HL-60 (cell line): ENCODE results near the gene CATSPERB.

Experiments used
- DNase-seq, 2 experiments: peaks; one replicate each; pipeline ENCODE4 v3.0.0-alpha.2; 2010 to 2020; ENCODE audit warnings: low read depth in 1 of 2, low spot score in 1 of 2
- H3K27ac ChIP-seq: fragments of 250-450 bp; sonication (Bioruptor Pico); replicated peaks from 2 replicates; pipeline ENCODE4 v1.5.1; 2020; ENCODE audit warnings: mild to moderate bottlenecking, moderate library complexity
- H3K27me3 ChIP-seq: fragments of 250-450 bp; sonication (Bioruptor Pico); 2 replicates; pipeline ENCODE4 v1.5.1; 2021; ENCODE audit warnings: mild to moderate bottlenecking, moderate library complexity; ENCODE audit not compliant: insufficient read depth, poor library complexity, severe bottlenecking
- H3K4me3 ChIP-seq: replicated peaks from 2 replicates; pipeline ENCODE4 v1.5.1; 2011; ENCODE audit warnings: mild to moderate bottlenecking, control low read depth, low read length; ENCODE audit not compliant: insufficient read depth
- CTCF ChIP-seq: IDR thresholded peaks from one replicate; pipeline ENCODE4 v1.5.1; 2011; ENCODE audit warnings: low read length, control low read depth, inconsistent platforms; ENCODE audit not compliant: insufficient read depth
- GABPA ChIP-seq: IDR thresholded peaks from 2 replicates; pipeline ENCODE4 v1.6.1; 2012; ENCODE audit warnings: low read depth
- POLR2AphosphoS5 ChIP-seq: IDR thresholded peaks from 2 replicates; pipeline ENCODE4 v1.6.1; 2012; ENCODE audit warnings: low read depth
- REST ChIP-seq: IDR thresholded peaks from 2 replicates; pipeline ENCODE4 v1.6.1; 2012; ENCODE audit warnings: low read depth; ENCODE audit not compliant: insufficient replicate concordance
- SPI1 ChIP-seq: IDR thresholded peaks from 2 replicates; pipeline ENCODE4 v1.6.1; 2012; ENCODE audit warnings: low read depth, mild to moderate bottlenecking, borderline replicate concordance

Gene CATSPERB

GRCh38 chr14:91723501-91723900 lies 8.4 kb downstream of the CATSPERB start:
- no peak overlapping the region for H3K4me3 ChIP-seq
- H3K27me3 ChIP-seq, result peaks cover 3% of the 10 kb centered on the region
- no peak overlapping the region for H3K27ac ChIP-seq
- no peak for DNase-seq
- no peak for TF ChIP-seq POLR2AphosphoS5

- DNase-seq, result no peak
- H3K27me3 ChIP-seq, result no peaks in the 10 kb centered on the region
- H3K27ac ChIP-seq, result no peak overlapping the region
- no peak overlapping the region for H3K4me3 ChIP-seq
- TF ChIP-seq GABPA (no peak), CTCF (no peak), REST (no peak), POLR2AphosphoS5 (no peak), SPI1 (no peak)
Observed at GRCh38 chr14:91722386-91722785, 9.5 kb downstream of the CATSPERB start.

- H3K27ac ChIP-seq, result no peak overlapping the region
- DNase-seq, result no peak
- TF ChIP-seq POLR2AphosphoS5 (no peak), REST (no peak), CTCF (no peak), SPI1 (no peak), GABPA (no peak)
Observed at GRCh38 chr14:91719839-91720238, 12.0 kb downstream of the CATSPERB start.

GRCh38 chr14:91716999-91717398 lies 14.9 kb downstream of the CATSPERB start:
- Histone ChIP-seq H3K27ac (no peak overlapping the region), H3K4me3 (no peak overlapping the region), H3K27me3 (no peaks in the 10 kb centered on the region)
- no peak for TF ChIP-seq REST
- no peak for TF ChIP-seq GABPA
- TF ChIP-seq SPI1, result no peak
- no peak for TF ChIP-seq CTCF
- no peak for TF ChIP-seq POLR2AphosphoS5
- no peak for DNase-seq

More at GRCh38 chr14:91719839-91720238, 12.0 kb downstream of the CATSPERB start:
- H3K27me3 ChIP-seq, result no peaks in the 10 kb centered on the region
- H3K4me3 ChIP-seq, result no peak overlapping the region
